ENCODE results near the gene USO1. TPM values are rescaled to one million over a fixed set of nuclear protein-coding genes. Genes with fewer than 3 reads are reported as not detected.

The USO1 gene
- total and polyA plus RNA-seq, 9 of the 15 experiments (the other 6 are each of a cell fraction or from before 2014, with no cell fraction given) = 19.3 to 97.8 (median 48.5) TPM

- TF ChIP-seq JUN (IDR thresholded peaks at IDR 0.05; ENCODE audit: borderline replicate concordance, low read depth, low read length) (no peak), JUN (CRISPR knock-in tag; IDR thresholded peaks at IDR 0.05; ENCODE audit: borderline replicate concordance) (0 out of 2 replicates have a peak, but pooled peaks have one; percentile 80), CREM (IDR thresholded peaks at IDR 0.05; ENCODE audit: low read depth) (no peak; the same call in 1 of the 2 replicates), SIX5 (IDR thresholded peaks at IDR 0.05; ENCODE audit: borderline replicate concordance in 1 of 2, insufficient read depth in 1 of 2, low read depth in 1 of 2, low read length in 2 of 2) (no peak), PHF8 (IDR thresholded peaks at IDR 0.05; ENCODE audit: borderline replicate concordance, low read length) (peak; percentile 38; the same call in 1 of the 2 replicates), ZNF449 (CRISPR knock-in tag; IDR thresholded peaks at IDR 0.05) (no peak), ZNF583 (CRISPR knock-in tag; IDR thresholded peaks at IDR 0.05) (0 out of 2 replicates have a peak, but pooled peaks have one; percentile 32), CAMTA2 (CRISPR knock-in tag; conservative IDR thresholded peaks at IDR 0.05) (0 out of 2 replicates have a peak, but pooled peaks have one; percentile 6), ZNF766 (CRISPR knock-in tag; conservative IDR thresholded peaks at IDR 0.05) (no peak), RBBP5 (IDR thresholded peaks at IDR 0.05; ENCODE audit: borderline replicate concordance, insufficient read depth, low read length, poor library complexity, severe bottlenecking) (peak; percentile 59), KLF13 (tag; IDR thresholded peaks at IDR 0.05; ENCODE audit: borderline replicate concordance, low read depth) (peak; percentile 41; the same call in 1 of the 2 replicates), HMGXB4 (CRISPR knock-in tag; IDR thresholded peaks at IDR 0.05) (peak; percentile 88), ASH1L (IDR thresholded peaks at IDR 0.05; ENCODE audit: borderline replicate concordance, low read depth, partially characterized antibody) (peak; percentile 35), PCBP1 (IDR thresholded peaks at IDR 0.05; ENCODE audit: low read depth, low read length, poor library complexity, severe bottlenecking) (no peak), BRD9 (IDR thresholded peaks at IDR 0.05; ENCODE audit: low read depth, partially characterized antibody) (no peak), STAT6 (CRISPR knock-in tag; IDR thresholded peaks at IDR 0.05) (peak; percentile 54; the same call in 1 of the 2 replicates), HOMEZ (CRISPR knock-in tag; IDR thresholded peaks at IDR 0.05) (no peak), SOX6 (IDR thresholded peaks at IDR 0.05) (no peak), KDM1A (IDR thresholded peaks at IDR 0.05) (peak; percentile 25 to 29; a peak in 1 of 4 replicates)
Measured at GRCh38 chr4:75724867-75725724, 719 bp downstream of the USO1 start (continued).
